HS-27A (cell line): ENCODE measurements around the gene TADA1.
"Not testable (repeated sequence)": the region's sequence is repeated elsewhere in the genome, so short reads cannot be mapped to it uniquely, and the experiment has no call there.

Source experiments
- DNase-seq: peaks from one replicate; pipeline ENCODE4 v3.0.0-alpha.2; 2012; ENCODE audit warnings: low read depth, missing footprints

The TADA1 gene

GRCh38 chr1:166843769-166844596, 32.1 kb downstream of the TADA1 start:
- no peak for DNase-seq

- no peak for DNase-seq
These were observed 32.7 kb downstream of the TADA1 start for GRCh38 chr1:166843322-166843721.

DNA sequence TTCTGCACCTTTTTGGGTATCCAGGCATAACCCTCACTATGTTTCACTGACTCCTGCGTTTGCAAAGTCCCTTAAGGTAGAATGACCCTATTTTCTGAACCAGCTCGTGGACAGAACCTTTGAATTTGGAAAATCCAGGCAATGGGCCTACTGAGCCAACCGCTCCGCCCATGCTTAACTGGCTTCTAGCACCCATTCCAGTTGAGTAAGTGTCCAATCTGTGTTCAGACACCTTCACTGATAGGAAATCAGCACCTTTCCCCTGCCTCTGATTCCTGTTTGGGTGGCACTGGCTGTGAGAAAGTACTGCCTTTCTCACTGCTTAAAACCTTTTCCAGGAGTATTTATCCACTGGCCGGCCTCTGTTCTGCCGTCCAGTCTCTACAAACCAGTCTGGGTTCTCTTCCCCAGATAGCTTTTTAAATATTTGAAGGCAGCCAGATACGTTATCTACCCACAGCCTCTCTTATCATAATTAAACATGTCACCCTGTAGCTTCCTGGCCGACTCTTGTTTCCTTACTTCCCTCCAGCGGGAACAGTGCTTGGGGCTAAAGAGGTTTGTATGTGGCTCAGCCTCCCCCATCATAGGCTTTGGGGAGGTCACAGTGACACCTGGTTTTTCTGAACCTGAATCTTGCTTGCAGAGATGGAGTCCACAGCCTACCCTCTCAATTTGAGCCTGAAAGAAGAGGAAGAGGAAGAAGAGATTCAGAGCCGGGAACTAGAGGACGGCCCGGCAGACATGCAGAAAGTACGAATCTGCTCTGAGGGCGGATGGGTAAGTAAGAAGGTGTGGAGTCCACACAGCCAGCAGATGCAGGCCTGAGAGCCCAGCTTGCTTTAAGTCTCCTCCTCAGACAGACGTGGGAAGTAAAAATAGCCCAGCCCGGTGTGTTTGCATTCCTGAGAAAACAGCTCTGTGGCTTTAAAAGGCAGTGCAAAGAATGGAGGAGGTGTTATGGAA, 35.5 kb downstream of the TADA1 start:
- no peak for DNase-seq

DNA sequence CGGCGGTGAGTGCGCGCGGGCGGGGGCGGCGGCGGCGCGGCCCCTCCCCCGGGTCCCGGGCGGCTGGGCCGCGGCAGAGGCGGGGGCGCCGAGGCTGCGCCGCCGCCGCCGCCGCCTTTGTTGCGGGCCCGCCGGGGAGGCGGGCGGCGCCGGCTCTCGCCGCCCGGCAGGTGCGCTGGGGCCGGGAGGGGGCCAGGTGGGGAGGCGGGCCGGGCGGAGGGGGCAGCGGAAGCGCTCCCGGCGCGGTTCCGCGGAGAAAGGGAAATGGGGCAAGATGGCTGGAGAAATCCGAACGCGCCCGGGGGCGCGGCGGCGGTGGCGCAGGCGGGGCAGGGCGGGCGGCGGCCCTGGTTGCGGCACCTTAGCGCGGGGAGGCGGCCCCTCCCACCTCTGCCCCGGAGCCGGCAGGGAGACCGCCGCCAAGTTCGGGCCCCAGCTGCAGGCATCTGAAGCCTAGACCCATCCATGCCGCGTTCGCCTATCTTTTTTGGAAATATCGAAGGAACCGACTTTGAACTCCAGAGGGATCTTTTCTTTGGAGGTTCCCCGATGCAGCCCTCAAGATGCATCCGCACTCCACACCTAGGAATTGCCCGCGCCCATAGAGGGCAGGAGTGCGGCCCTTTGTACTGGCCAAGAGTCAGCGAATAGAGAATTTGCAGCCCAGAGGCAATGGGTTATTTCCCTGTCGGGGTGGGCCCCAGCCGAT, 36.3 kb downstream of the TADA1 start:
- no peak for DNase-seq

GRCh38 chr1:166838766-166839599, 37.1 kb downstream of the TADA1 start, which contains the start of gene POGK:
Gene POGK (plus strand): TSS chr1:166839475. CDS start chr1:166840957, 1,482 bp downstream.
- peak; percentile 47 for DNase-seq

DNA sequence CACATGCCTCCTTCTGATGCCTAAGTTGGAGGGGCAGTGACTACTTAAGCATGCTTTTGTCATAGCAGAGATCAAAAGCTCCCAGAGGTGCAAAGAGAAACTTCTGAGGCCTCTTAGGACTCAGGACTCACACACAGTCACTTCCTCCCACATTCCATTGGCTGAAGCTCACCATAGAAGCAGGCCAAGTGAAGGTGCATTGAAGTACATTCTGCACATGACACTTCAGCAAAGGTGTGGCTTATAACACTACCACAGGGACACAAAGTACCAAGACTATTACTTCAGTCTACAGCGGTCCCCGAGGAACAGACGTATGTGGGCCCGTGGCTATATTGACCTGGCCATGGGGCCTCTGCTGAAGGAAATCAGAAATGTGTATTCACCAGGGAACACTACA, 39.3 kb downstream of the TADA1 start:
- no peak for DNase-seq

GRCh38 chr1:166829762-166830161, 46.3 kb downstream of the TADA1 start:
- DNase-seq = not testable (repeated sequence)

DNA sequence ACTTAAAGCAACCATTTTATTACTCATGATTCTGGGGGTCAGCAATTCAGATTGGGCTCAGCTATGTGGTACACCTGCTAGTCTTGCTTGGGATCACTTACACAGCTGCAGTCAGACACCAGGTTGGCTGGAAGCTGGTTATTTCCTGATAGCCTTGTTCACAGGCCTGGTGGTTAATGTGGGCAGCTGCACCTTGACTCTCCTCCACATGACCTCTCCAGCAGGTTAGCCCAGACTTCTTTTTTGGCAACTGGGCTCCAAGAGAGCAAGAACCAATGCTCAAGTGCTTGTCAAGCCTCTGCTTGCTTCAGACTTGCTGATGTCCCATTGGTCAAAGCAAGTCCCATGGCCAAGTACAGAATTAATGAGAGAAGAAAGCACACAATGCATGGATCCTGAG, 48.6 kb downstream of the TADA1 start:
- DNase-seq = no peak

DNA sequence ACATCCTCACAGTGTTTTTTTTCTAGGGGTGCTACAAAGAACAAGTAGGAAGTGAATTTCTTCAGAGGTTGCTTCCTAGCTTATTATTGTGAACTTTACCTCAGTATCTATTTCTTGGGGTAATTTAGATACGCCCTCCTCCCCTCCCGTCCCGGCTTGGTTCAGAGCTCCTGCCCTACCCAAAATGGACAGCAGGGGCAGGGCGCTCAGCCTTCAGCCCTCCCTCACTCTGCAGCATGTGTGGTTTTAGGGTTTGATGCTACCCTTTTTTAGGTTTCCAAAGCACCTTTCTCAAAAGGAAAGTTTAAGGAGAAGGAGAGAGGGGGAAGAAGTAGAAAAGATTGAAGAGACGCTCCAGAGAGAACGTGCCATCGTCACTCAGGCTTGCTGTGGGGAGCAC, 53.7 kb downstream of the TADA1 start:
- DNase-seq = no peak

GRCh38 chr1:166819974-166820373, 56.1 kb downstream of the TADA1 start:
- no peak for DNase-seq

DNA sequence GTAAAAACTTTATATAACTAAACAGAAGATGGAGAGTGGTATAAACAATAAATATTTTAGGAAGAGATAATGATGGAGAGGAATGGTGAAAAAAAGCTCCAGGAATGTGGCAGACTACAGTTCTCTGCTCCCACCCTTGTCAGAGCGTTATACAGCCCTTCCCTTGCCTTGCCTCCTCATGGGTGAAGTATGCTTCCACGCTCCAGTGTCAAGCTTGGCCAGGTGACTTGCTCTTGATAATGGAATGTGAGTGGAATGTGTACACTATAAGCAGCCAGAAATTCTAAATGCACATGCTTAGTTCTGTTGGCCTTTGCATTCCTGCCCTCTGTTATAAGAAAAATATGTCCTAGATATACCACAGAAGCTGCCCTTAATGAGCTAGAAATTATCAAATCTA, 61.5 kb downstream of the TADA1 start:
- peak; percentile 35 for DNase-seq

DNA sequence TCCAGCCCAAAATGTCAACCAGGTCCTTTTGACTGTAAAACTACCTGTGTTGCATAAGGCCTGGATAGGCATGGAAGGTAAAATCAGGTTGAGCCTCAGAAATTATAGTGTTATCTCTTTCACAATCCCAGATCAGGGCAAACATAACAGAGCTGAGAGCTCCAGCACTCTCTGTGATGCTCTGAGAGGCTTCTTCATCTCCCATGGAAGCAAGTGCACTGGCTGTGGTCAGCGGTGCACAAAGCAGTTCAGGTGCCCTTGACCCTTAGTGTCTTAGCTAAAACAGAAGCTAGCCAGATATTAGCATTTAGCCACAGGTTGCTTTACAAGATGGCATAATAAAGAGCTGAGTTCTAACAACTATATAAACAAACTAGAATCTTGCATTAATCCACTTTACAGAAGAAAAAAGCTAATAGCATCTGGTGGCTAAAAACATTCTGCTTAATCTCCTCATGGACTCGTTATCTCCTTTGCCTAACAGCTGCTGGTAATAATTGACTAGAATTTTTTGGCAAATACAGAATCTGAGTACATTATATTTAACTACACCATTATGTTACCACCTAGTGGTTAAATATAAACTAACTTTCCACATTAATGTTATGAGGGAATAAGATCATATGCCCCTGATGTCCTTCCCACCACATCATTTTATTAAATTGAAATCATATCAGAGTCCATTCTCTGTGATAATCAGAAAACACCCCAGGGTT, 62.4 kb downstream of the TADA1 start:
- no peak for DNase-seq

GRCh38 chr1:166811691-166812090, 64.4 kb downstream of the TADA1 start:
- DNase-seq = no peak

- no peak for DNase-seq
These were observed 67.1 kb downstream of the TADA1 start for GRCh38 chr1:166808952-166809351.
